Right atrium auricular region (tissue), 2 donors: Measurements from ENCODE around the gene TMEM120B. TPM values are rescaled to one million over a fixed set of nuclear protein-coding genes. Genes with fewer than 3 reads are reported as not detected.
"Not testable (repeated sequence)": the region's sequence is repeated elsewhere in the genome, so short reads cannot be mapped to it uniquely, and the experiment has no call there.

Experiments used
- DNase-seq: peaks from one replicate; pipeline ENCODE4 v3.0.0-alpha.2; 2019; ENCODE audit warnings: low spot score
- H3K27ac ChIP-seq, 2 donors: fragments of 200-600 bp; sonication (generic); 1 replicate in 1 of 2; 2 replicates in 1 of 2; pipeline ENCODE4 v1.5.1; 2016 to 2019
- H3K27me3 ChIP-seq, 2 donors: fragments of 200-600 bp; sonication (generic); one replicate each; pipeline versions ENCODE4 v1.5.1 to v1.6.0; 2017 to 2019
- H3K36me3 ChIP-seq: fragments of 200-600 bp; sonication (generic); one replicate; pipeline ENCODE4 v1.5.1; 2016
- H3K4me1 ChIP-seq, 2 donors: fragments of 200-600 bp; sonication (generic); one replicate each; pipeline versions ENCODE4 v1.5.1 to v1.6.0; 2017 to 2019
- H3K4me3 ChIP-seq, 2 donors: fragments of 200-600 bp; sonication (generic); 1 replicate in 1 of 2; 2 replicates in 1 of 2; pipeline ENCODE4 v1.5.1; 2017 to 2019; ENCODE audit warnings: mild to moderate bottlenecking in 1 of 2, moderate library complexity in 1 of 2
- H3K9me3 ChIP-seq, 2 donors: fragments of 200-600 bp; sonication (generic); one replicate each; pipeline ENCODE4 v1.5.1; 2019
- CTCF ChIP-seq, 2 donors: fragments of 200-600 bp; sonication (generic); IDR thresholded peaks; one replicate each; pipeline ENCODE4 v1.5.1; 2019; ENCODE audit warnings: antibody characterized with exemption in 2 of 2
- total RNA-seq, 2 donors: library from RNA; depleted of rRNA; stranded (reverse); fragments of >200 nt; gene quantifications; one replicate each; pipeline ENCODE4 v1.1.0, GENCODE V29; 2016

TMEM120B gene
- 1 to 10 TPM; 3.3 to 4.7 TPM for total RNA-seq

- no peaks in the 10 kb centered on the region for H3K27me3 ChIP-seq
- no peaks in the 10 kb centered on the region for H3K9me3 ChIP-seq
- H3K27ac ChIP-seq, result peak within 1 kb of the TSS; percentile 89 to 90
- H3K36me3 ChIP-seq, result no peaks in the 10 kb centered on the region
- TF ChIP-seq CTCF (IDR thresholded peaks at IDR 0.05), result no peak
- peak; percentile 87 for DNase-seq
- peak within 1 kb of the TSS; percentile 56 to 91 for H3K4me3 ChIP-seq
- H3K4me1 ChIP-seq, result peaks cover 0 to 24% of the 10 kb centered on the region in 2 donors
These were observed at the start of gene TMEM120B for GRCh38 chr12:121712461-121713256. TSS of gene TMEM120B (plus strand) at chr12:121712752. CDS start at chr12:121712896, 144 bp downstream.

- no peak overlapping the region for H3K4me3 ChIP-seq
- no peak for TF ChIP-seq CTCF (IDR thresholded peaks at IDR 0.05)
- no peak for DNase-seq
These were observed 49.0 kb upstream of the TMEM120B start for GRCh38 chr12:121663610-121663929.

GRCh38 chr12:121666829-121667228, 45.7 kb upstream of the TMEM120B start:
- H3K4me3 ChIP-seq, H3K36me3 ChIP-seq, H3K27ac ChIP-seq, H3K9me3 ChIP-seq, H3K4me1 ChIP-seq, DNase-seq, H3K27me3 ChIP-seq: not testable (repeated sequence)

More at GRCh38 chr12:121663610-121663929, 49.0 kb upstream of the TMEM120B start:
- Histone ChIP-seq H3K27ac (no peak overlapping the region), H3K4me1 (no peaks in the 10 kb centered on the region), H3K36me3 (no peaks in the 10 kb centered on the region), H3K9me3 (no peaks in the 10 kb centered on the region), H3K27me3 (no peaks in the 10 kb centered on the region)

GRCh38 chr12:121668750-121669520, 43.6 kb upstream of the TMEM120B start:
- peak; percentile 25 to 70 for TF ChIP-seq CTCF (IDR thresholded peaks at IDR 0.05)
- Histone ChIP-seq H3K36me3 (no peaks in the 10 kb centered on the region), H3K4me1 (peaks cover 0 to 18% of the 10 kb centered on the region in 2 donors), H3K27me3 (no peaks in the 10 kb centered on the region), H3K9me3 (no peaks in the 10 kb centered on the region), H3K27ac (no peak overlapping the region), H3K4me3 (no peak overlapping the region)
- DNase-seq, result no peak

- Histone ChIP-seq H3K36me3 (no peaks in the 10 kb centered on the region), H3K4me1 (peaks cover 0 to 18% of the 10 kb centered on the region in 2 donors), H3K27ac (no peak within 1 kb of the TSS), H3K9me3 (no peaks in the 10 kb centered on the region), H3K4me3 (no peak within 1 kb of the TSS), H3K27me3 (no peaks in the 10 kb centered on the region)
- TF ChIP-seq CTCF (IDR thresholded peaks at IDR 0.05), result no peak
- no peak for DNase-seq
These were observed 43.0 kb upstream of the TMEM120B start, which contains the start of gene MORN3 for GRCh38 chr12:121669521-121669900. TSS of gene MORN3 (minus strand) at chr12:121669654. CDS start at chr12:121669483, 171 bp downstream.

- no peak for DNase-seq
- H3K4me3 ChIP-seq, result peak overlapping the region in 1 of 2 donors; percentile 56
- H3K27me3 ChIP-seq, result no peaks in the 10 kb centered on the region
- peaks cover 0 to 18% of the 10 kb centered on the region in 2 donors for H3K4me1 ChIP-seq
- no peaks in the 10 kb centered on the region for H3K9me3 ChIP-seq
- H3K27ac ChIP-seq, result no peak overlapping the region
- TF ChIP-seq CTCF (IDR thresholded peaks at IDR 0.05), result no peak
- H3K36me3 ChIP-seq, result no peaks in the 10 kb centered on the region
These were observed 39.5 kb upstream of the TMEM120B start for GRCh38 chr12:121673013-121673511.
